ENCODE results near the gene CCDC188. TPM values are rescaled to one million over a fixed set of nuclear protein-coding genes. Genes with fewer than 3 reads are reported as not detected.

Gene CCDC188
- total and polyA plus RNA-seq, 9 of the 15 experiments (the other 6 are each of a cell fraction or from before 2014, with no cell fraction given) = not detected

DNA sequence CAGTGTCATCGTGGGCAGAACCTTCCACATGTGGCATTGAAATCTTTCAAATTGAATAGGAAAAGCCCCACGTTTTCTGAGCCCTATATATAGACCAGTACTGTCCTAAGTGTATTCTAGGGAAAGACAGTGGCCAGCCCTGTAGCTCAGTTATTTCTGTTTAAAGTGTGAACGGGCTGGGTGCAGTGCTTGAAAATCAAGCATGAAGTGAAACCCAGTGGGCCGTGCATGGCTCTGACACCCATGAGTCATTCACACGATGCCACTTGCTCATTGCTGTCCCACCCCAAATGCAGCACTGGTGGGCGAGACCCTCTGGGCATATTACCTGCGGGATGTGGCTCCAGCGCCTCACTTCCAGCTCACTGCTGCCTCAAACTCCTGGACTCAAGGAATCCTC, 29.8 kb upstream of the CCDC188 start (continued):
- TF ChIP-seq, protein P1, sequence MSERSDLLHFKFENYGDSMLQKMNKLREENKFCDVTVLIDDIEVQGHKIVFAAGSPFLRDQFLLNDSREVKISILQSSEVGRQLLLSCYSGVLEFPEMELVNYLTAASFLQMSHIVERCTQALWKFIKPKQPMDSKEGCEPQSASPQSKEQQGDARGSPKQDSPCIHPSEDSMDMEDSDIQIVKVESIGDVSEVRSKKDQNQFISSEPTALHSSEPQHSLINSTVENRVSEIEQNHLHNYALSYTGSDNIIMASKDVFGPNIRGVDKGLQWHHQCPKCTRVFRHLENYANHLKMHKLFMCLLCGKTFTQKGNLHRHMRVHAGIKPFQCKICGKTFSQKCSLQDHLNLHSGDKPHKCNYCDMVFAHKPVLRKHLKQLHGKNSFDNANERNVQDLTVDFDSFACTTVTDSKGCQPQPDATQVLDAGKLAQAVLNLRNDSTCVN (CRISPR knock-in tag; IDR thresholded peaks at IDR 0.05) = no peak
- TF ChIP-seq HSF4 (CRISPR knock-in tag; IDR thresholded peaks at IDR 0.05; ENCODE audit: borderline replicate concordance) = no peak
- TF ChIP-seq, protein P2, sequence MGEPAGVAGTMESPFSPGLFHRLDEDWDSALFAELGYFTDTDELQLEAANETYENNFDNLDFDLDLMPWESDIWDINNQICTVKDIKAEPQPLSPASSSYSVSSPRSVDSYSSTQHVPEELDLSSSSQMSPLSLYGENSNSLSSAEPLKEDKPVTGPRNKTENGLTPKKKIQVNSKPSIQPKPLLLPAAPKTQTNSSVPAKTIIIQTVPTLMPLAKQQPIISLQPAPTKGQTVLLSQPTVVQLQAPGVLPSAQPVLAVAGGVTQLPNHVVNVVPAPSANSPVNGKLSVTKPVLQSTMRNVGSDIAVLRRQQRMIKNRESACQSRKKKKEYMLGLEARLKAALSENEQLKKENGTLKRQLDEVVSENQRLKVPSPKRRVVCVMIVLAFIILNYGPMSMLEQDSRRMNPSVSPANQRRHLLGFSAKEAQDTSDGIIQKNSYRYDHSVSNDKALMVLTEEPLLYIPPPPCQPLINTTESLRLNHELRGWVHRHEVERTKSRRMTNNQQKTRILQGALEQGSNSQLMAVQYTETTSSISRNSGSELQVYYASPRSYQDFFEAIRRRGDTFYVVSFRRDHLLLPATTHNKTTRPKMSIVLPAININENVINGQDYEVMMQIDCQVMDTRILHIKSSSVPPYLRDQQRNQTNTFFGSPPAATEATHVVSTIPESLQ (CRISPR knock-in tag; IDR thresholded peaks at IDR 0.05) = no peak
- TF ChIP-seq SP1 (CRISPR knock-in tag; IDR thresholded peaks at IDR 0.05) = no peak
- no peak for TF ChIP-seq BRCA1 (IDR thresholded peaks at IDR 0.05)
- TF ChIP-seq BRCA1 (CRISPR knock-in tag; IDR thresholded peaks at IDR 0.05) = peak; percentile 94
- no peak for TF ChIP-seq HDAC2 (IDR thresholded peaks at IDR 0.05)
- no peak for TF ChIP-seq TCF7L2 (IDR thresholded peaks at IDR 0.05; ENCODE audit: low read depth, low read length)
- no peak for TF ChIP-seq U2AF2 (optimal IDR thresholded peaks at IDR 0.05; ENCODE audit: low read depth, low read length)
- TF ChIP-seq HMGN3 (IDR thresholded peaks at IDR 0.05; ENCODE audit: borderline replicate concordance, extremely low read depth, insufficient read length, low read depth, low read length) = no peak
- TF ChIP-seq PTRF (tag; IDR thresholded peaks at IDR 0.05) = no peak
- no peak for TF ChIP-seq NBN (IDR thresholded peaks at IDR 0.05; ENCODE audit: low read depth)
- no peak for TF ChIP-seq SMAD3 (CRISPR knock-in tag; conservative IDR thresholded peaks at IDR 0.05)
- no peak for TF ChIP-seq MBD2 (IDR thresholded peaks at IDR 0.05; ENCODE audit: borderline replicate concordance, low read depth)
- TF ChIP-seq PURB (CRISPR knock-in tag; IDR thresholded peaks at IDR 0.05; ENCODE audit: low read depth) = 0 out of 2 replicates have a peak, but pooled peaks have one; percentile 29
- TF ChIP-seq CHD2 (IDR thresholded peaks at IDR 0.05; ENCODE audit: low read depth, low read length) = no peak
- no peak for TF ChIP-seq SRSF3 (IDR thresholded peaks at IDR 0.05; ENCODE audit: insufficient read depth, low read length)
- TF ChIP-seq BRD9 (IDR thresholded peaks at IDR 0.05; ENCODE audit: low read depth, partially characterized antibody) = no peak
- no peak for TF ChIP-seq POLR2H (tag; IDR thresholded peaks at IDR 0.05; ENCODE audit: low read depth)
- TF ChIP-seq ZNF324 (CRISPR knock-in tag; IDR thresholded peaks at IDR 0.05) = no peak
- TF ChIP-seq, protein P3, sequence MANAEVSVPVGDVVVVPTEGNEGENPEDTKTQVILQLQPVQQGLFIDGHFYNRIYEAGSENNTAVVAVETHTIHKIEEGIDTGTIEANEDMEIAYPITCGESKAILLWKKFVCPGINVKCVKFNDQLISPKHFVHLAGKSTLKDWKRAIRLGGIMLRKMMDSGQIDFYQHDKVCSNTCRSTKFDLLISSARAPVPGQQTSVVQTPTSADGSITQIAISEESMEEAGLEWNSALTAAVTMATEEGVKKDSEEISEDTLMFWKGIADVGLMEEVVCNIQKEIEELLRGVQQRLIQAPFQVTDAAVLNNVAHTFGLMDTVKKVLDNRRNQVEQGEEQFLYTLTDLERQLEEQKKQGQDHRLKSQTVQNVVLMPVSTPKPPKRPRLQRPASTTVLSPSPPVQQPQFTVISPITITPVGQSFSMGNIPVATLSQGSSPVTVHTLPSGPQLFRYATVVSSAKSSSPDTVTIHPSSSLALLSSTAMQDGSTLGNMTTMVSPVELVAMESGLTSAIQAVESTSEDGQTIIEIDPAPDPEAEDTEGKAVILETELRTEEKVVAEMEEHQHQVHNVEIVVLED (CRISPR knock-in tag; IDR thresholded peaks at IDR 0.05) = no peak
- TF ChIP-seq, protein P4, sequence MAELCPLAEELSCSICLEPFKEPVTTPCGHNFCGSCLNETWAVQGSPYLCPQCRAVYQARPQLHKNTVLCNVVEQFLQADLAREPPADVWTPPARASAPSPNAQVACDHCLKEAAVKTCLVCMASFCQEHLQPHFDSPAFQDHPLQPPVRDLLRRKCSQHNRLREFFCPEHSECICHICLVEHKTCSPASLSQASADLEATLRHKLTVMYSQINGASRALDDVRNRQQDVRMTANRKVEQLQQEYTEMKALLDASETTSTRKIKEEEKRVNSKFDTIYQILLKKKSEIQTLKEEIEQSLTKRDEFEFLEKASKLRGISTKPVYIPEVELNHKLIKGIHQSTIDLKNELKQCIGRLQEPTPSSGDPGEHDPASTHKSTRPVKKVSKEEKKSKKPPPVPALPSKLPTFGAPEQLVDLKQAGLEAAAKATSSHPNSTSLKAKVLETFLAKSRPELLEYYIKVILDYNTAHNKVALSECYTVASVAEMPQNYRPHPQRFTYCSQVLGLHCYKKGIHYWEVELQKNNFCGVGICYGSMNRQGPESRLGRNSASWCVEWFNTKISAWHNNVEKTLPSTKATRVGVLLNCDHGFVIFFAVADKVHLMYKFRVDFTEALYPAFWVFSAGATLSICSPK (IDR thresholded peaks at IDR 0.05; ENCODE audit: borderline replicate concordance) = no peak
